H1 (cell line): ENCODE measurements around the gene CYTL1. TPM values are rescaled to one million over a fixed set of nuclear protein-coding genes. Genes with fewer than 3 reads are reported as not detected.
"Not testable (repeated sequence)": the region's sequence is repeated elsewhere in the genome, so short reads cannot be mapped to it uniquely, and the experiment has no call there.

Experiments used
- CTCF ChIA-PET: fragments of 300-600 bp; sonication (Branson Sonifier 250); formaldehyde crosslinking; loops from one replicate; lab custom pipeline; 2021; ENCODE audit not compliant: partially characterized antibody; lab: Charles Lee
- POLR2A ChIA-PET: fragments of 300-600 bp; sonication (Branson Sonifier 250); formaldehyde crosslinking; loops from one replicate; lab custom pipeline; 2021; ENCODE audit warnings: inconsistent platforms; ENCODE audit not compliant: partially characterized antibody; lab: Charles Lee
- DNase-seq, 2 experiments: peaks; one replicate each; pipeline versions ENCODE4 v3.0.0 to v3.0.0-alpha.2; 2010 to 2022; ENCODE audit warnings: low spot score in 2 of 2, low read depth in 1 of 2, mixed read lengths in 1 of 2
- FAIRE-seq: peaks from 2 replicates; lab custom pipeline; 2011; peaks lifted over from hg19 to GRCh38; lab: Jason Lieb, UNC
- H2AFZ ChIP-seq: 2 replicates; pipeline ENCODE4 v1.8.1; 2012; ENCODE audit warnings: low read length, inconsistent platforms
- H2AK5ac ChIP-seq: 2 replicates; pipeline ENCODE4 v1.6.1; 2013; ENCODE audit warnings: low read depth, low read length
- H2BK120ac ChIP-seq: replicated peaks from 2 replicates; pipeline ENCODE3; 2013; ENCODE audit warnings: low read depth, low read length, inconsistent platforms
- H2BK12ac ChIP-seq: 2 replicates; pipeline ENCODE4 v1.6.1; 2013; ENCODE audit warnings: low read depth, low read length
- H2BK15ac ChIP-seq: 2 replicates; pipeline ENCODE4 v1.6.1; 2013; ENCODE audit warnings: low read length
- H2BK20ac ChIP-seq: 2 replicates; pipeline ENCODE4 v1.6.1; 2013; ENCODE audit warnings: low read length
- H2BK5ac ChIP-seq: 2 replicates; pipeline ENCODE4 v1.6.1; 2013; ENCODE audit warnings: low read depth, low read length
- H3K14ac ChIP-seq: 2 replicates; pipeline ENCODE4 v1.6.1; 2013; ENCODE audit warnings: inconsistent platforms; ENCODE audit not compliant: insufficient read length
- H3K18ac ChIP-seq: 2 replicates; pipeline ENCODE4 v1.6.1; 2013; ENCODE audit warnings: low read length; ENCODE audit errors: extremely low read depth
- H3K23ac ChIP-seq: 2 replicates; pipeline ENCODE4 v1.6.1; 2013; ENCODE audit warnings: inconsistent platforms; ENCODE audit not compliant: insufficient read length
- H3K23me2 ChIP-seq: 2 replicates; pipeline ENCODE4 v1.6.1; 2013; ENCODE audit warnings: low read depth, low read length
- H3K27ac ChIP-seq: 2 replicates; pipeline ENCODE4 v1.6.1; 2011; ENCODE audit warnings: low read depth, low read length, inconsistent platforms
- H3K27me3 ChIP-seq, 4 experiments: replicated peaks in 1 of 4; 1 replicate in 1 of 4; 2 replicates in 3 of 4; pipeline versions ENCODE4 v1.6.1 to v1.8.1; 2011 to 2013; ENCODE audit warnings: low read length in 3 of 4, mild to moderate bottlenecking in 3 of 4, inconsistent platforms in 2 of 4, mixed read lengths in 2 of 4, moderate library complexity in 1 of 4; ENCODE audit not compliant: control insufficient read depth in 3 of 4, insufficient read depth in 3 of 4; ENCODE audit errors: extremely low read depth in 1 of 4
- H3K36me3 ChIP-seq, 4 experiments: 2 replicates each; pipeline versions ENCODE4 v1.6.1 to v1.8.1; 2011 to 2013; ENCODE audit warnings: mild to moderate bottlenecking in 4 of 4, low read length in 3 of 4, moderate library complexity in 2 of 4, control low read depth in 1 of 4, inconsistent platforms in 1 of 4; ENCODE audit not compliant: insufficient read depth in 4 of 4, control insufficient read depth in 2 of 4
- H3K4ac ChIP-seq: replicated peaks from 2 replicates; pipeline ENCODE3; 2013; ENCODE audit warnings: low read length, low read depth, mixed read lengths, inconsistent platforms; ENCODE audit not compliant: insufficient read length
- H3K4me1 ChIP-seq, 4 experiments: replicated peaks in 1 of 4; 1 replicate in 1 of 4; 2 replicates in 3 of 4; pipeline versions ENCODE4 v1.6.1 to v1.8.1; 2011 to 2013; ENCODE audit warnings: low read length in 3 of 4, inconsistent platforms in 2 of 4, mixed read lengths in 1 of 4; ENCODE audit not compliant: insufficient read depth in 4 of 4, control insufficient read depth in 3 of 4
- H3K4me2 ChIP-seq, 2 experiments: 2 replicates each; pipeline versions ENCODE4 v1.6.1 to v1.8.1; 2011 to 2013; ENCODE audit warnings: low read depth in 2 of 2, low read length in 2 of 2, control low read depth in 1 of 2, inconsistent platforms in 1 of 2, mild to moderate bottlenecking in 1 of 2; ENCODE audit not compliant: insufficient read depth in 1 of 2
- H3K4me3 ChIP-seq, 4 experiments: fragments of 200-600, 300-600 bp in 1 of 4; sonication (generic), shearing (Covaris generic), sonication (Bioruptor Twin) in 1 of 4; 2 replicates each; pipeline versions ENCODE4 v1.5.1 to v1.8.1; 2011 to 2016; ENCODE audit warnings: low read length in 4 of 4, low read depth in 3 of 4, control low read depth in 2 of 4, inconsistent platforms in 2 of 4, mild to moderate bottlenecking in 2 of 4, mixed read lengths in 1 of 4, moderate library complexity in 1 of 4; ENCODE audit not compliant: insufficient read depth in 2 of 4; ENCODE audit errors: extremely low read depth in 1 of 4
- H3K56ac ChIP-seq: replicated peaks from 2 replicates; pipeline ENCODE3; 2013; ENCODE audit warnings: low read depth, mild to moderate bottlenecking, mixed read lengths, low read length, inconsistent platforms; ENCODE audit not compliant: insufficient read length
- H3K79me1 ChIP-seq: 2 replicates; pipeline ENCODE4 v1.6.1; 2013; ENCODE audit warnings: low read depth, low read length, control low read depth
- H3K79me2 ChIP-seq, 2 experiments: 2 replicates each; pipeline versions ENCODE4 v1.6.1 to v1.8.1; 2012 to 2013; ENCODE audit warnings: low read length in 2 of 2, mild to moderate bottlenecking in 2 of 2, inconsistent platforms in 1 of 2; ENCODE audit not compliant: insufficient read depth in 2 of 2, control insufficient read depth in 1 of 2
- H3K9ac ChIP-seq, 4 experiments: replicated peaks in 1 of 4; 1 replicate in 1 of 4; 2 replicates in 3 of 4; pipeline versions ENCODE4 v1.6.1 to v1.8.1; 2011 to 2013; ENCODE audit warnings: low read depth in 3 of 4, low read length in 3 of 4, control low read depth in 2 of 4, mild to moderate bottlenecking in 2 of 4, moderate library complexity in 2 of 4, inconsistent platforms in 1 of 4; ENCODE audit errors: extremely low read depth in 1 of 4
- H3K9me3 ChIP-seq, 2 experiments: 2 replicates each; pipeline versions ENCODE4 v1.6.1 to v1.8.1; 2012 to 2013; ENCODE audit warnings: mild to moderate bottlenecking in 2 of 2, moderate library complexity in 2 of 2, control low read depth in 1 of 2, inconsistent platforms in 1 of 2, low read depth in 1 of 2, low read length in 1 of 2, mixed read lengths in 1 of 2; ENCODE audit not compliant: insufficient read depth in 2 of 2
- H4K20me1 ChIP-seq, 2 experiments: replicated peaks in 1 of 2; 2 replicates each; pipeline versions ENCODE3 to v1.8.1; 2011 to 2013; ENCODE audit warnings: inconsistent platforms in 2 of 2, low read length in 2 of 2, mild to moderate bottlenecking in 1 of 2; ENCODE audit not compliant: insufficient read depth in 2 of 2, control insufficient read depth in 1 of 2
- H4K5ac ChIP-seq: 2 replicates; pipeline ENCODE4 v1.6.1; 2013; ENCODE audit warnings: low read length, low read depth, mixed read lengths, inconsistent platforms; ENCODE audit not compliant: insufficient read length
- H4K8ac ChIP-seq: 2 replicates; pipeline ENCODE4 v1.8.0; 2013; ENCODE audit warnings: mild to moderate bottlenecking, moderate library complexity, low read length, inconsistent platforms; ENCODE audit not compliant: insufficient read depth; ENCODE audit errors: extremely low read depth
- H4K91ac ChIP-seq: replicated peaks from 2 replicates; pipeline ENCODE3; 2013; ENCODE audit warnings: low read length, mixed read lengths, inconsistent platforms; ENCODE audit not compliant: insufficient read length
- WGBS, 2 experiments: shearing (Covaris generic) in 1 of 2; methylation state at CpG; one replicate each; pipeline versions ENCODE4 v1.1.6 to v1.1.7; 2013 to 2015; ENCODE audit warnings: low lambda C conversion rate in 2 of 2, mixed read lengths in 2 of 2, inconsistent platforms in 1 of 2, low coverage in 1 of 2, missing lambda C conversion rate in 1 of 2; ENCODE audit not compliant: insufficient replicate concordance in 2 of 2, insufficient coverage in 1 of 2, insufficient read length in 1 of 2; ENCODE audit errors: extremely low coverage in 1 of 2, missing lambda C conversion rate in 1 of 2; 5-methylcytosine and 5-hydroxymethylcytosine counted together
- polyA plus RNA-seq, 7 experiments: library from polyadenylated mRNA; depleted of rRNA in 3 of 7; stranded (reverse) in 5 of 7; unstranded in 2 of 7; fragments of >200 nt in 5 of 7; fragments of 200-250 nt in 2 of 7; gene quantifications; 1 replicate in 5 of 7; 2 replicates in 1 of 7; 4 replicates in 1 of 7; pipeline versions ENCODE4 v1.2.1 to v1.2.3, GENCODE V29; 2011 to 2013; ENCODE audit warnings: missing spikeins in 2 of 7, mixed read lengths in 2 of 7
- total RNA-seq: library from RNA; stranded (reverse); fragmentation: NEBNext Ultra II Directional; extraction: Animal tissue kit (Norgen Biotek cat#: 25700); gene quantifications from 2 replicates; pipeline ENCODE4 v1.2.1, GENCODE V29; 2021

Gene CYTL1
- total and polyA plus RNA-seq, 2 of the 8 experiments (the other 6 are each of a cell fraction or from before 2014, with no cell fraction given), result 8.6 to 9.8 TPM

DNA sequence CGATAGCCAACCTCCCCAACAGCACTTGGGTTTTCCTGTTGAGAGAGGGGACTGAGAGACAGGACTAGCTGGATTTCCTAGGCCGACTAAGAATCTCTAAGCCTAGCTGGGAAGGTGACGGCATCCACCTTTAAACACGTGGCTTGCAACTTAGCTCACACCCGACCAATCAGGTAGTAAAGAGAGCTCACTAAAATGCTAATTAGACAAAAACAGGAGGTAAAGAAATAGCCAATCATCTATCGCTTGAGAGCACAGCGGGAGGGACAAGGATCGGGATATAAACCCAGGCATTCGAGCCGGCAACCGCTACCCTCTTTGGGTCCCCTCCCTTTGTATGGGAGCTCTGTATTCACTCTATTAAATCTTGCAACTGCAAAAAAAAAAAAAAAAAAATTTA, 12.3 kb downstream of the CYTL1 start:
- H4K20me1 ChIP-seq, H3K79me1 ChIP-seq, H3K18ac ChIP-seq, H3K23me2 ChIP-seq, H4K91ac ChIP-seq, H3K36me3 ChIP-seq, H3K23ac ChIP-seq, H2BK120ac ChIP-seq, H3K4ac ChIP-seq, H3K9ac ChIP-seq, H3K9me3 ChIP-seq, H3K56ac ChIP-seq, H2BK12ac ChIP-seq, POLR2A ChIA-PET, H3K4me1 ChIP-seq, H2BK5ac ChIP-seq, H4K8ac ChIP-seq, H2BK20ac ChIP-seq, H3K4me2 ChIP-seq, H3K14ac ChIP-seq, H3K27ac ChIP-seq, H2BK15ac ChIP-seq, FAIRE-seq, H3K27me3 ChIP-seq, H3K4me3 ChIP-seq, H3K79me2 ChIP-seq, DNase-seq, H4K5ac ChIP-seq, H2AFZ ChIP-seq, H2AK5ac ChIP-seq: not testable (repeated sequence)
- WGBS, 2 experiments, result 77% methylated on average over 11 of the region's 11 CpGs; no CpG with 5 or more reads in 1 of the 2 experiments
- CTCF ChIA-PET, result interaction anchor here (0.9 kb wide), 2 partner anchors 10 to 107 kb away, joined by 3 to 4 read pairs; no protein-coding TSS in a partner anchor
